ENCODE results near the gene ADARB2. TPM values are rescaled to one million over a fixed set of nuclear protein-coding genes. Genes with fewer than 3 reads are reported as not detected.
"Not testable (repeated sequence)": the region's sequence is repeated elsewhere in the genome, so short reads cannot be mapped to it uniquely, and the experiment has no call there.

ADARB2 gene
- total RNA-seq, 4 donors from 2014 or later = 8.4 to 23.2 (median 19.6) TPM

GRCh38 chr10:1776127-1776662, 38.9 kb upstream of the ADARB2 start:
- WGBS, 2 donors = 87 to 92% methylated on average over 14 of the region's 14 CpGs
- H3K36me3 ChIP-seq = no peaks in the 10 kb centered on the region
- H3K9me3 ChIP-seq = no peaks in the 10 kb centered on the region

GRCh38 chr10:1774796-1775195, 37.5 kb upstream of the ADARB2 start:
- Histone ChIP-seq H3K4me3 (no peak overlapping the region), H3K27me3 (no peaks in the 10 kb centered on the region), H3K4me1 (no peaks in the 10 kb centered on the region), H3K9me3 (no peaks in the 10 kb centered on the region), H3K27ac (no peak overlapping the region), H3K36me3 (no peaks in the 10 kb centered on the region)
- TF ChIP-seq POLR2A (IDR thresholded peaks at IDR 0.05) (no peak), EP300 (IDR thresholded peaks at IDR 0.05) (no peak), CTCF (IDR thresholded peaks at IDR 0.05) (no peak)
- no peak for DNase-seq (ENCODE audit: low spot score in 2 of 2)
- 47 to 53% methylated on average over 5 of the region's 5 CpGs for WGBS, 2 donors

More at GRCh38 chr10:1776127-1776662, 38.9 kb upstream of the ADARB2 start:
- no peaks in the 10 kb centered on the region for H3K27me3 ChIP-seq
- no peak for TF ChIP-seq CTCF (IDR thresholded peaks at IDR 0.05)
- no peak for TF ChIP-seq POLR2A (IDR thresholded peaks at IDR 0.05)
- no peak for TF ChIP-seq EP300 (IDR thresholded peaks at IDR 0.05)
- no peak overlapping the region for H3K27ac ChIP-seq
- no peak overlapping the region for H3K4me3 ChIP-seq
- no peak for DNase-seq (ENCODE audit: low spot score in 2 of 2)
- H3K4me1 ChIP-seq = no peaks in the 10 kb centered on the region

DNA sequence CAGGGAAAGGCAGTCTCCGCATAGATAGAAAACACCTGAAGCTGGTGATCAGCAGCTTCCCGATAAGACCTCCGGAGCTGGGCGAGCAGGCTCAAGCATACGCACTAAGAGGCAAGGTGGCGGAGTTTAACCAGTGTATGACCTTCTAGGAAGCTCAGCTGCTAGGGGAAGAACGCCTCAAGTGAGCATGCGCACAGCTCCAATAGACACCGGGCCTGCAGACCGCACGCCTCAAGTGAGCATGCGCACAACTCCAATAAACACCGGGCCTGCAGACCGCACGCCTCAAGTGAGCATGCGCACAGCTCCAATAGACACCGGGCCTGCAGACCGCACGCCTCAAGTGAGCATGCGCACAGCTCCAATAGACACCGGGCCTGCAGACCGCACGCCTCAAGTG, 35.9 kb upstream of the ADARB2 start:
- not testable (repeated sequence) for H3K27me3 ChIP-seq; DNase-seq (ENCODE audit: low spot score in 2 of 2); H3K4me1 ChIP-seq; H3K4me3 ChIP-seq; H3K36me3 ChIP-seq; H3K9me3 ChIP-seq; H3K27ac ChIP-seq
- WGBS, 2 donors = 91 to 95% methylated on average over 13 to 15 of the region's 23 CpGs

GRCh38 chr10:1766049-1766448, 28.7 kb upstream of the ADARB2 start:
- no peak overlapping the region for H3K4me3 ChIP-seq
- H3K27me3 ChIP-seq = no peaks in the 10 kb centered on the region
- WGBS, 2 donors = 88 to 89% methylated on average over 9 to 10 of the region's 10 CpGs
- TF ChIP-seq CTCF (IDR thresholded peaks at IDR 0.05) (no peak), POLR2A (IDR thresholded peaks at IDR 0.05) (no peak), EP300 (IDR thresholded peaks at IDR 0.05) (no peak)
- H3K4me1 ChIP-seq = no peaks in the 10 kb centered on the region
- H3K36me3 ChIP-seq = no peaks in the 10 kb centered on the region
- DNase-seq (ENCODE audit: low spot score in 2 of 2) = no peak
- no peak overlapping the region for H3K27ac ChIP-seq
- no peaks in the 10 kb centered on the region for H3K9me3 ChIP-seq

DNA sequence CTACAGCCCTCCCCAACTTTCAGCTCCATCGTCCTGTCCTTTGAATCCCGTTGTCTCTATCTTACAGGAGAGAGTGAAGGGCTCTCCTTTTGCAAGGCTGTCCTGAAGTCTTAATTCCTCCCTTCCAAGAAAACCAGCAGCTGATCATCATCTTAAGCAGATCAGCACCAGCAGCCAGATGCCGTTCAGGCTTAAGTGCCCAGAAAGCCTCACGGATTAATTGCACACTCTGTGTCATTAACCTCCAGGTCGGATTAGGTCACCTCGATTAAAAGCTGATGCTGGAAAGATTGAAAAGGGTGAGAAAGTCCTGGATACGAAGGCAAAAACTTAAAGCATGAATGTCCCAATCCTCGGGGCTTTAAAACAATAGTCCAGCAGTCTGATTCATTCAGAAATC, 24.8 kb upstream of the ADARB2 start:
- H3K36me3 ChIP-seq = no peaks in the 10 kb centered on the region
- peaks cover 0 to 23% (median 0%) of the 10 kb centered on the region in 4 donors for H3K9me3 ChIP-seq
- no peak overlapping the region for H3K4me3 ChIP-seq
- no peak overlapping the region for H3K27ac ChIP-seq
- H3K4me1 ChIP-seq = no peaks in the 10 kb centered on the region
- no peak for TF ChIP-seq CTCF (IDR thresholded peaks at IDR 0.05)
- no peak for TF ChIP-seq EP300 (IDR thresholded peaks at IDR 0.05)
- TF ChIP-seq POLR2A (IDR thresholded peaks at IDR 0.05) = no peak
- DNase-seq (ENCODE audit: low spot score in 2 of 2) = no peak
- WGBS, 2 donors = 24 to 27% methylated on average over 8 of the region's 8 CpGs
- H3K27me3 ChIP-seq = no peaks in the 10 kb centered on the region
